GM18508 (cell line): ENCODE data around the gene SYNPR.
A peak's percentile ranks its signal among the peaks of the same experiment; 100 is the strongest.

Source experiments
- ATAC-seq: cut with Tn5 transposase; IDR thresholded peaks from one replicate; pipeline ENCODE4 v1.9.1; 2021; ENCODE audit warnings: moderate number of reproducible peaks; ENCODE audit not compliant: insufficient read depth, unreplicated experiment

SYNPR gene

DNA sequence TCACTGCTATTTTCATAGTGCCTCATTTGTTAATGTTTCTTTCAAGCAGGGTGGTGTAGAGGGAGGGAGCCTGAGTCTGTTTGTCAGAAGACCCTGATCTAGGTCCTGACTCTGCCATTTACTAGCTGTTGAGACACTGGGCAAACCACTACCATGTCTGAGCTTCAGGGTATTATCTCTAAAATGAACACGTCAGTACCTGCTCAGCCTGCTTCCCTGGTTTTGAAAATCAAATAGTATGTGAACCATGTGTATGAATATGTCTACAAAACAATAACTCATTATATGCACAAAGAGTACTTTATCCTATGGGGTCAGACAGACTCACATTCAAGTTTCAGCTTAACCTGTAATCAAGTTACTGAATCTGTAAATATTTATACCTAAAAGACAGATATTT is 25.1 kb downstream of the SYNPR start:
- ATAC-seq: no peak

DNA sequence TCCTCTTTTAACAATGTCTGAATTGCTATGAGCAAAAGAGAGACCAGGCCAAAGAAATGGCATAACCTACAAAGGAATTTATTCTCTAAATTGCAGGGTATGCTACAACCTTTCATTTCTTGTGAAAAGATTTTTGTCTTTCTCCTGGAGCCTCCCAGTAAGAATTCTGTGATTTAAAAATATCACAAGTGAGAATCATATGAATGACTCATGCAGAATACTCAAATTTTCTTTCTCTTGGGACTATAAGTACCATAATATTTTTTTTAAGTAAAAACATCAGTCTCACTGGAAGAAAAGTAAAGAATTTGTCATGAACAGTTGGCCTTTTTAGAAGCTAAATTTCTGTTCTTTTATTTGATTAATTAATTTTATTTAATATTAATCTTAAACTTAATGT is 26.3 kb downstream of the SYNPR start:
- no peak for ATAC-seq

- ATAC-seq: no peak
These were observed 30.0 kb downstream of the SYNPR start for GRCh38 chr3:63308072-63308471.

- ATAC-seq: no peak
These were observed 31.7 kb downstream of the SYNPR start for GRCh38 chr3:63309768-63310167.

- no peak for ATAC-seq
These were observed 45.7 kb downstream of the SYNPR start for GRCh38 chr3:63323766-63324165.

- no peak for ATAC-seq
These were observed 46.5 kb downstream of the SYNPR start for GRCh38 chr3:63324621-63325020.

GRCh38 chr3:63325386-63325785 is 47.3 kb downstream of the SYNPR start:
- no peak for ATAC-seq

- ATAC-seq: no peak
These were observed 50.3 kb downstream of the SYNPR start for GRCh38 chr3:63328365-63328764.

- ATAC-seq: no peak
These were observed 53.4 kb downstream of the SYNPR start for GRCh38 chr3:63331520-63331919.

DNA sequence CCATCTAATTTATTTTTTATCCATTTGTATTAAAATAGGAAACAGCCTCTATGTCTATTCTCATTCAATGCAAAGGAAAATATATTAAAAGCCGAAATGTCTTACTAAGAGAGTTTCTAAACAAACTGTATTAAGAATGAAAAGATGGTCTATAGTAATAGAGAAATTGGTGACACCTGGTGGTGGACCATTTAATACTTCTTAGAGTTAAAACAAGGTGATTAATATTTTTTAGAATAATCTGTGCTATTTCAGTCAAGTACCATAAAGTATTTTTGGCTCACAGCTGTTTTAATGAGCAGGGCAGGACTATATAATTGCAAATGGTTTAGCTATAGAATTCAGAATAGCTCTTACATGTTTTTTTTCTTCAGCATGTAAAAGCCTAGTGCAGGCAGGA is 55.7 kb downstream of the SYNPR start:
- no peak for ATAC-seq

GRCh38 chr3:63338351-63338750 is 60.2 kb downstream of the SYNPR start:
- ATAC-seq: no peak

GRCh38 chr3:63343674-63344073 is 65.6 kb downstream of the SYNPR start:
- no peak for ATAC-seq

GRCh38 chr3:63344661-63345060 is 66.6 kb downstream of the SYNPR start:
- no peak for ATAC-seq

GRCh38 chr3:63349583-63350573 is 71.8 kb downstream of the SYNPR start:
- peak; percentile 74 for ATAC-seq

GRCh38 chr3:63351159-63352007 is 73.3 kb downstream of the SYNPR start:
- peak; percentile 65 for ATAC-seq

DNA sequence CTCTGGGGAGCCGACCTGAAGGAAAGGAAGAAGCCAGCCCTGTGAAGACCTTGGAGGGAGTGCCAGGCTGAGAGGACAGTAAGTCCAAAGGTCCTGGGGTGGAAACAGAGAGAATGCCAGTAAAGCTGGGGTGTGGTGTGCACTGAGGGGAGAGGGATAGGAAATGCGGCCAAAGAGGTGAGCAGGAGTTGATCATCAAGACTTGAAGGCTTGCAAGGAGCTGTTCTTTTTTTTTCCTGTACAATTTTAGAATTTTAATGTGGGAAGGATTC is 73.8 kb downstream of the SYNPR start:
- no peak for ATAC-seq

DNA sequence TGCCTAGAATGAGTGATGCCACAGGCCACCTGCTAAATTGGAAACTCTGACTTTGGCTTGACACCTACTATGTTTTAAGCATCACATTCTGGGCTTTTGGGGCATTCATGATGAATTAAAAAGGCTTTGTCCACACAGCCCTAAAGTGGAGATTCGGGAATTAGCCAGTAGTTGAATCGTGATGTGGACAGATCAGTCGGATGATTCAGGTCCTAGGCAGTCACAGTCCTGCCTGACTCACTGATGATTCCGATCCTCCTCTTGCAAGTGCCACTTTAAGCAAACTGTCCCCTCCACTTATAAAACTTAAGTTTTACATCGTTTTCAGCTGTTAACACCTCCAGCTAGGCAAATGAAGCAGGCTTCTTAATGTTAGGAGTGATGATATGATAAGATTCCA is 75.3 kb downstream of the SYNPR start:
- ATAC-seq: no peak

GRCh38 chr3:63354160-63354559 is 76.1 kb downstream of the SYNPR start:
- ATAC-seq: no peak

- no peak for ATAC-seq
These were observed 77.7 kb downstream of the SYNPR start for GRCh38 chr3:63355809-63356208.

GRCh38 chr3:63364495-63364894 is 86.4 kb downstream of the SYNPR start:
- no peak for ATAC-seq

GRCh38 chr3:63364910-63365309 is 86.8 kb downstream of the SYNPR start:
- no peak for ATAC-seq
